ENCODE measurements around the gene RANBP17. TPM values are rescaled to one million over a fixed set of nuclear protein-coding genes. Genes with fewer than 3 reads are reported as not detected.

Gene RANBP17
- total RNA-seq, 1 donor from 2014 or later = 15.7 TPM

DNA sequence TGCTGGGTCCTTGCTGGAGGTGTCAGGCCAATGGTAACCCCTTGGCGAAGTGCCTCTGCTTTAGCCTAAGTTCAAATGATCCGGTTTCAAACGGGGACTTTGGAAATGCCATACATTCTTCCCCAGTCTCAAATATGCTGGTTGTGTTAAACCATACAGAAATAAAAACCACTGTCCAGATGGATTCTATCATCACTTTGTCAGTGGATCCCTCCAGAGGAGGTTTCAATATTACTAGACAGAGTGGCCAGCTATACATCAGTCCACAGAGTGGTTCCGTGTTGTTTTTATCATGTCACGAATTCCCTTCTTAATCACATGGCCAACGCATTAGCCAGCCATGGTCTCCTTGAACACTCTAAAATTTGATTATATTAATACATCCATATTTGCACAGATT is 7.3 kb upstream of the RANBP17 start:
- no peaks in the 10 kb centered on the region for H3K9me3 Mint-ChIP-seq (ENCODE audit: unreplicated experiment)
- TF ChIP-seq, protein P1, sequence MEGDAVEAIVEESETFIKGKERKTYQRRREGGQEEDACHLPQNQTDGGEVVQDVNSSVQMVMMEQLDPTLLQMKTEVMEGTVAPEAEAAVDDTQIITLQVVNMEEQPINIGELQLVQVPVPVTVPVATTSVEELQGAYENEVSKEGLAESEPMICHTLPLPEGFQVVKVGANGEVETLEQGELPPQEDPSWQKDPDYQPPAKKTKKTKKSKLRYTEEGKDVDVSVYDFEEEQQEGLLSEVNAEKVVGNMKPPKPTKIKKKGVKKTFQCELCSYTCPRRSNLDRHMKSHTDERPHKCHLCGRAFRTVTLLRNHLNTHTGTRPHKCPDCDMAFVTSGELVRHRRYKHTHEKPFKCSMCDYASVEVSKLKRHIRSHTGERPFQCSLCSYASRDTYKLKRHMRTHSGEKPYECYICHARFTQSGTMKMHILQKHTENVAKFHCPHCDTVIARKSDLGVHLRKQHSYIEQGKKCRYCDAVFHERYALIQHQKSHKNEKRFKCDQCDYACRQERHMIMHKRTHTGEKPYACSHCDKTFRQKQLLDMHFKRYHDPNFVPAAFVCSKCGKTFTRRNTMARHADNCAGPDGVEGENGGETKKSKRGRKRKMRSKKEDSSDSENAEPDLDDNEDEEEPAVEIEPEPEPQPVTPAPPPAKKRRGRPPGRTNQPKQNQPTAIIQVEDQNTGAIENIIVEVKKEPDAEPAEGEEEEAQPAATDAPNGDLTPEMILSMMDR (IDR thresholded peaks at IDR 0.05) = no peak
- H3K27me3 Mint-ChIP-seq (ENCODE audit: unreplicated experiment) = peaks cover 4% of the 10 kb centered on the region
- no peak overlapping the region for H3K4me3 Mint-ChIP-seq (ENCODE audit: unreplicated experiment)
- no peaks in the 10 kb centered on the region for H3K36me3 Mint-ChIP-seq (ENCODE audit: unreplicated experiment)
- DNase-seq (ENCODE audit: extremely low spot score, unreplicated experiment) = no peak
- peaks cover 2% of the 10 kb centered on the region for H3K4me1 Mint-ChIP-seq (ENCODE audit: unreplicated experiment)
- H3K27ac Mint-ChIP-seq (ENCODE audit: unreplicated experiment) = no peak overlapping the region

DNA sequence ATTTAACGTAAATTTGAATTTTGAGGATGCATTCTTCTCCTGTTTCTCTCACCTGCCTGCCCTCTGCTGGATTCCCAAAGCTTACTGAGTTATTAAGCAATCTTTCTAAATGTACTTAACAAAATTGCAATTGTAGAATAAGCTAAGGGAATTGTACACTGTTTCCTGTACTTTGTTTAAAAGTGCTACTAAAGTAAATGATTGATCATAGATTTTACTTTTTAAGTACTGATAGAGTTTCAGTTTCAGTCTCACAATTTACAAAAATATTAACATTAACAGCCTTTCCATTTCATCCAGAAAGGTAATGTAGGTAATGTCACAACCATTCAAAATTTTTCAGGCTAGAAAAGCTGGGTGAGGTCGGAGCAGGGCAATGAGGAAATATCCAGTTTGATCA is 4.8 kb upstream of the RANBP17 start:
- H3K27ac Mint-ChIP-seq (ENCODE audit: unreplicated experiment) = no peak overlapping the region
- no peak for DNase-seq (ENCODE audit: extremely low spot score, unreplicated experiment)

DNA sequence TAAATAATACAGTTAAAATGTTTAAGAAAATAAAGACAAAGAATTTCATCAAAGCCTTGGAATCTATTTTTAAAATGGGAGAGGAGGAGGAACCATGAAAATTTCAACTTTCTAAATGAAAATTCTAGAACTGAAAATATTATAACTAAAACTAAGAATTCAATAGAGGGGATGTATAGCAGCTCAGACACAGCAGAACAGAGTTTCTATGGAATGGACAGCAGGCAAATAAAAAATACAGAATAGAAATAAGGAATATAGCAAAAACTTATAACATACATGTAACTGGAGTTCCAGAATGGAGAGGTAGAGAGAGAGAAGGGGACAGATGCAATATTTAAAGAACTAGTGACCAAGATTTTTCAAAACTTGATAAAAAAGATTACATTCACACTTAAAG is 1.4 kb upstream of the RANBP17 start:
- no peak overlapping the region for H3K27ac Mint-ChIP-seq (ENCODE audit: unreplicated experiment)
- peaks cover 13% of the 10 kb centered on the region for H3K9me3 Mint-ChIP-seq (ENCODE audit: unreplicated experiment)
- peaks cover 16% of the 10 kb centered on the region for H3K4me1 Mint-ChIP-seq (ENCODE audit: unreplicated experiment)
- peak overlapping the region; percentile 73 for H3K4me3 Mint-ChIP-seq (ENCODE audit: unreplicated experiment)
- DNase-seq (ENCODE audit: extremely low spot score, unreplicated experiment) = no peak
- H3K36me3 Mint-ChIP-seq (ENCODE audit: unreplicated experiment) = peaks cover 7% of the 10 kb centered on the region
- no peaks in the 10 kb centered on the region for H3K27me3 Mint-ChIP-seq (ENCODE audit: unreplicated experiment)
- TF ChIP-seq, protein P1 (IDR thresholded peaks at IDR 0.05) = no peak

More for the DNA sequence above, 4.8 kb upstream of the RANBP17 start:
- Mint-ChIP-seq H3K4me1 (ENCODE audit: unreplicated experiment) (peaks cover 2% of the 10 kb centered on the region), H3K36me3 (ENCODE audit: unreplicated experiment) (peaks cover 7% of the 10 kb centered on the region), H3K4me3 (ENCODE audit: unreplicated experiment) (no peak overlapping the region), H3K9me3 (ENCODE audit: unreplicated experiment) (peaks cover 13% of the 10 kb centered on the region), H3K27me3 (ENCODE audit: unreplicated experiment) (peaks cover 4% of the 10 kb centered on the region)
- TF ChIP-seq, protein P1 (IDR thresholded peaks at IDR 0.05) = no peak

DNA sequence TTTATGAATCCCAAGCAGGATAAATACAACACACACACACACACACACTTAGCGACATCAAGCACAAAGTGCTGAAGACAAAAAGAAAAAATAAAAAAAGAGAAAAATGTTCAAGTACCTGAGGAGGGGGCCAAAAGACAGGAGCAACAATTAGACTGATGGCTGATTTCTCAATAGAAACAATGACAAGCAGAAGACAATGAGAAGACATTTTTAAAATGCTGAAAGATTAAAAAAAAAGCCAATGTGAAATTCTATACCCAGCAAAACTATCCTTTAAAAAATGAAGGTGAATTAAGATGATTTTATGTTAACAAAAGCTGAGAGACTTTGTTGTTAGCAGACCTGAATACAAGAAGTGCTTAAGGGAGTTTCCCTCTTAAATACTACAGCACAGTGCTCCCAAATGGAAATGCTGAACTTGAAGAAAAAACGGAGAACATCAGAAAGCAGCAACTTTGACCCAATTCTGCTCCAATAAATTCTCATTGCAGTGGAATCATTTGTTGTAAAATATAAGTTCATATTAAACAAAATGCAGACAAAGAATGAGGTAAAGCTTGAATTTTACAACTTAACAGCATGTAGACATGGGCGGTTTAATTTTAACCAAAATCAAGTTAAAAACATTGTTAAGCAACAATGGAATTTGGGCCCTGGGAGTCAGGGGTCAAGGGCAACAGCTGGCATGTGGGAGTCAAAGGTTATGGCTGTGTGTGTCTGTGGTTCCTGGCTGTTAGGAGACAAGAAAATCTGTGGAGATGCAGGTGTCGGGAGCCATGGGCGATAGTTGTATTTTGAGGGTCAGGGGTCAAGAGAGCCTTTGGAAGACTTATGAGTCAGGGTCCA is 776 bp upstream of the RANBP17 start:
- no peak for DNase-seq (ENCODE audit: extremely low spot score, unreplicated experiment)

DNA sequence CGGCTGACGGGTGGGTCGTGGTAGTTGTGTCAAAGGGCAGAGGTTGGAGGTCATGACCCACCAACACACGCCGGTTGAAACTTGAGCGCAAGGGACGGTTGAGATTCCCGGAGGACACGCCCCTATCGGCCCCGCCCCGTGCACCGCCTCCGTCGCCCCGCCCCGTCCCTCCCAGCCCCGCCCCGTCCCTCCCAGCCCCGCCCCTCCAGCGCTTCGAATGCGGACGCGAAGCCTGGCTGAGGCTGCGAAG is 226 bp upstream of the RANBP17 start:
- Mint-ChIP-seq H3K4me1 (ENCODE audit: unreplicated experiment) (peaks cover 16% of the 10 kb centered on the region), H3K4me3 (ENCODE audit: unreplicated experiment) (peak overlapping the region; percentile 73), H3K36me3 (ENCODE audit: unreplicated experiment) (peaks cover 7% of the 10 kb centered on the region), H3K27me3 (ENCODE audit: unreplicated experiment) (no peaks in the 10 kb centered on the region), H3K9me3 (ENCODE audit: unreplicated experiment) (peaks cover 13% of the 10 kb centered on the region), H3K27ac (ENCODE audit: unreplicated experiment) (peak overlapping the region; percentile 66)
- TF ChIP-seq, protein P1 (IDR thresholded peaks at IDR 0.05) = no peak
- no peak for DNase-seq (ENCODE audit: extremely low spot score, unreplicated experiment)

More for the DNA sequence above, 776 bp upstream of the RANBP17 start:
- TF ChIP-seq, protein P1 (IDR thresholded peaks at IDR 0.05) = no peak
- Mint-ChIP-seq H3K9me3 (ENCODE audit: unreplicated experiment) (peaks cover 13% of the 10 kb centered on the region), H3K27me3 (ENCODE audit: unreplicated experiment) (no peaks in the 10 kb centered on the region), H3K4me3 (ENCODE audit: unreplicated experiment) (peak overlapping the region; percentile 73), H3K4me1 (ENCODE audit: unreplicated experiment) (peaks cover 16% of the 10 kb centered on the region), H3K36me3 (ENCODE audit: unreplicated experiment) (peaks cover 7% of the 10 kb centered on the region), H3K27ac (ENCODE audit: unreplicated experiment) (peak overlapping the region; percentile 66)

All from osteocyte (in vitro differentiated cells).